Skin epidermis (tissue), 12 donors: ENCODE measurements around the gene SPON1.
"Not testable (repeated sequence)": the region's sequence is repeated elsewhere in the genome, so short reads cannot be mapped to it uniquely, and the experiment has no call there.

Experiments
- H3K27ac ChIP-seq, 21 experiments: fragments of 200-600 bp; sonication (generic) in 11 of 21; one replicate each; pipeline ENCODE4 v1.5.0; 2020; ENCODE audit warnings: mild to moderate bottlenecking in 3 of 21, inconsistent platforms in 2 of 21, moderate library complexity in 2 of 21
- H3K4me3 ChIP-seq, 7 experiments: fragments of 200-600 bp; sonication (generic) in 2 of 7; one replicate each; pipeline ENCODE4 v1.5.0; 2020; ENCODE audit warnings: inconsistent platforms in 2 of 7, mild to moderate bottlenecking in 2 of 7, moderate library complexity in 1 of 7

Gene SPON1

DNA sequence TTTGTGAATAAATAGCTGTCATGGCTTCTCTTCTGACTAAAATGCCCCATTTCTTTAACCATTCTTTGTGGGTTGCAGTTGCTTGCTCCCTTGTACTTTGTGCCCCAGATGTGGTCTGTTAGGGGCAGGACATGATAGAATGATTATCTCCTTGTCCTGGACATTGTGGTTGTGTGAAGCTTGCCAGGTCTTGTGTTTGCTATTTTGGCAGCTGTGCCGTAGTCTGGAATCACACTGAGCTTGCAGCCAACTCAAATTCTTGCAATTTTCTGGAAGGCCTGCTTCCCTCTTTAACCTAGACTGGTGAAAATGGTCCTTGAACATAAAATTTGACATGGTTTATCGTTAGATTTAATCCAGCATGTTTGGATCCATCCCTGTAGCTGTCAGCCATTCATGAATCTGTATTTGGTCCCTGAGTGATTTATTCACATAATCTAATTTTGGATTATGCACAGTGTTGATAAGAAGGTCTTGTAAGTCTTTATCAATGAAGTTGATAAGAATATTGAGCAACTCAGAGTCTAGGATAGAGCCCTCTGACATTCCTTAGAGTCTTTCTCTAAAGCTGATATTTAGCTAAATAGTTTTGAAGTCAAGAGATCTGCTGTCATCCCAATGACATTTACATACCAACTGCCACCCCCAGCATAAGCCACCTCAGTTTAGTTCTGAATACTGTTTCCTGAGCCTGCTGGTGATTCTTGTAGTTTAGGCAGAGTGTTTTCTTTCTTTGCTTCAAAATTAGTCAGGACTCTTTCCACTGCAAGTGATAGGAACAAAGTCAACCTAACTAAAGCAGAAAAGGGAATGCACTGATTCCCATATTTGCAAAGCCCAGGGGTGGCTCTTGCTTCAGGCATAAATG is 9.8 kb downstream of the SPON1 start:
- peak overlapping the region in 4 of 21 experiments; percentile 21 to 64 (median 37) for H3K27ac ChIP-seq
- H3K4me3 ChIP-seq, result no peak overlapping the region

DNA sequence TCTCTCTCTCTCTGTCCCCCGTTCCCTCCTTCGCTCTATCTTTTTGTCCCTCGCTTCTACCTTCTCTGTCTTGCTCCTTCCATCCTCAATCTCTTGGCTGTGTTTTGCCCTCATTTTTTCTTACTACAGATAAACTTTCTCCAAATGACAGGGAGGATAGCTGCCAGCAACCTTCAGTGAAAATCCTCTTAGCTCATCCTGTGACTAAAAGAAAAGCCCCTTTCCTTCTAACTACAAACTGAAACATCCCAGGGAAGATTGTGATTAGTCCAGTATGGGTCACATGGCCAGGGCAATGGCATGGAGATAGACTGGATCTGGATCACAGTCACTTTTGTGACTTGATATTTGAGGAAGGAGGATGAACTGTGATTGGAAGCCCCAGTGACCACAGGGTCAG is 10.4 kb downstream of the SPON1 start:
- peak overlapping the region in 4 of 21 experiments; percentile 30 to 64 (median 42) for H3K27ac ChIP-seq

DNA sequence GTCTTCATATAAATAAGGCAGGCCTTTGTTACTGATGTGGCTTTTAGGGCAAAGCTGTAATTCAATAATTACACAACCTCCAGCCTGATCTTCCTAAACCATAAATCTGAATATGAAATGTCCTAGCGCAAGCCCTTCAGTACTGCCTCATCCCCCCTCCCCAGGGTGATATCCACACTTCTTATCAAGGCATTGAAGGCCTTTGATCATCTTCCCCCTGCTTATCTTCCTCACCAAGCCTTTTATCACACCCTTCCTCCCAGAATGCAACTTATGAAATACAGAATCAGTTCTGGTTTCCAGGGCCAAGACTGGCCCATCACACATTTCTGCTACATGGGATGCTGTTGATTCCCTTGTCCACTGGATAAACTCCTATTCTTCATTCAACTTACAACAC is 12.1 kb downstream of the SPON1 start:
- Histone ChIP-seq H3K4me3 (no peak overlapping the region), H3K27ac (no peak overlapping the region)

More for the DNA sequence above, 10.4 kb downstream of the SPON1 start:
- no peak overlapping the region for H3K4me3 ChIP-seq

DNA sequence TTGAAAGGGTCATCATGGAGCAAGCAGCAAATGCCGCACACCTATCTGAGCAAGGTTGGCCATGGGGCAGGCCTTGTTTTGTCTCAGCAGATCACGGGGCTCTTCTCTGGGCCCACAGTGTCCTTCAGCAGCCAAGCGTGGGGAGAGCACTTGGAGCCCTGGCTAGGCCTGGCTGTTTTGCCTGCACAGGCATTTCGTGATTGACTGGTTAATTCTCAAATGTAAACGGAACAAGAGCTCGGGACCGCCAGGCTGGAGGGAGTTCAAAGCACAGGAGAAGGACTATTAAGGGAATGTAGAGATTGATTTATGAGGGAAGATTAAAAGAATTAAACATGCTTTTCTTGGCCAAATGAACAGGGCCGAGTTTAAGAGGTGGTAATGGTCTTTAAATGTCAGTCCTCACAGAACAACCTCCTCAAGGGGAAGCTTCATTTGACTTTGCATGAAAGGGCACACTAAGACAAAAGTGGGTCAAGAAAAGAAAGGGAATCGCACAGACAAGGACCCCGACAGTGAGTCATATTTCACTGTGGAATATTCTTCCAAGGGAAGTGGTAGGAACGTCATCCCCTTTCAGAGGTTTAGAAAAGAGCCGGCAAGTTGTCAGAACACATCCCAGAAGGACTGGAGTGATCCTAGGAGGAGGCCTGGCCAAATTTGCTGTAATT is 20.7 kb downstream of the SPON1 start:
- peak overlapping the region in 9 of 21 experiments; percentile 2 to 61 (median 45) for H3K27ac ChIP-seq

DNA sequence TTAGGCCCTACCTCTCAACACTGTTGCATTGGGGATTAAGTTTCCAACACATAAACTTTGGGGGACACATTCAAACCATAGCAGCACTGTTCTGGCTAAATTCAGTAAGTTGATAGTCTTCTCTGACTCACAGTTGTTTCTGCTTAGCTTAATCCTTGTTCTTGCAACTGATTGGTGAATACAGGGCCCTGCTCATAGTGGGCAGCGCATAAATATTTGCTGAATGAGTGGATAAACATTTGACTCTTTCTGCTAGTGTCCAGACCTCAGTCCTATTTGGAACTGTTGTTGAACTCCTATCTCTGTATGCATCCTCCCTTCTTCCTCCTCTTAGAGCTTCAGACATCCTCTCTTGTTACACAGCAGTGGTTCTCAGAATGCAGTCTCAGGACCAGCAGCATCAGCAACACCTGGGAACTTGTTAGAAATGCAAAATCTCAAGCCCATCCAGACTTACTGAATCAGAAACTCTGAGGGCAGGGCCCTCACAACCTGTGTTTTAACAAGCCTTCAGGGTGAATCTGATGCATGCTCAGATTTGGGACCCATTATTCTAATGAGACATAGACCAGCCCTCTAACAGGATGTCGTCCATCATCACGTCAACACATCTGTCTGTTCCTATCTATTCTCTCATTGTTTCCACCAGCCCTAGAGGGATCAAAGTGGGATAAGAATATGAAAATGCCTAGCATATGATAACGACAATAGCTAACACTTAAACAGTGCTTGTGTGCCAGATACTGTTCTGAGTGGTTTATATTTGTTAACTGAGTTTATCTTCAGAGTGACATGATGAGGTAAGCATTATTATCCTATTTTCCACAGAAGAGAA is 22.3 kb downstream of the SPON1 start:
- H3K4me3 ChIP-seq, result no peak overlapping the region
- peak overlapping the region in 5 of 21 experiments; percentile 1 to 61 (median 17) for H3K27ac ChIP-seq

More for the DNA sequence above, 20.7 kb downstream of the SPON1 start:
- H3K4me3 ChIP-seq, result no peak overlapping the region

DNA sequence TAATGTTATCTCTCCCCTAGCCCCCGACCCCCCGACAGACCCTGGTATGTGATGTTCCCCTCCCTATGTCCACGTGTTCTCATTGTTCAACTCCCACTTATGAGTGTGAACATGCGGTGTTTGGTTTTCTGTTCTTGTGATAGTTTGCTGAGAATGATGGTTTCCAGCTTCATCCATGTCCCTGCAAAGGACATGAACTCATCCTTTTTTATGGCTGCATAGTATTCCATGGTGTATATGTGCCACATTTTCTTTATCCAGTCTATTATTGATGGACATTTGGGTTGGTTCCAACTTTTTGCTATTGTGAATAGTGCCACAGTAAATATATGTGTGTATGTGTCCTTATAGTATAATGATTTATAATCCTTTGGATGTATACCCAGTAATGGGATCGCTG is 24.2 kb downstream of the SPON1 start:
- not testable (repeated sequence) for H3K27ac ChIP-seq, H3K4me3 ChIP-seq

DNA sequence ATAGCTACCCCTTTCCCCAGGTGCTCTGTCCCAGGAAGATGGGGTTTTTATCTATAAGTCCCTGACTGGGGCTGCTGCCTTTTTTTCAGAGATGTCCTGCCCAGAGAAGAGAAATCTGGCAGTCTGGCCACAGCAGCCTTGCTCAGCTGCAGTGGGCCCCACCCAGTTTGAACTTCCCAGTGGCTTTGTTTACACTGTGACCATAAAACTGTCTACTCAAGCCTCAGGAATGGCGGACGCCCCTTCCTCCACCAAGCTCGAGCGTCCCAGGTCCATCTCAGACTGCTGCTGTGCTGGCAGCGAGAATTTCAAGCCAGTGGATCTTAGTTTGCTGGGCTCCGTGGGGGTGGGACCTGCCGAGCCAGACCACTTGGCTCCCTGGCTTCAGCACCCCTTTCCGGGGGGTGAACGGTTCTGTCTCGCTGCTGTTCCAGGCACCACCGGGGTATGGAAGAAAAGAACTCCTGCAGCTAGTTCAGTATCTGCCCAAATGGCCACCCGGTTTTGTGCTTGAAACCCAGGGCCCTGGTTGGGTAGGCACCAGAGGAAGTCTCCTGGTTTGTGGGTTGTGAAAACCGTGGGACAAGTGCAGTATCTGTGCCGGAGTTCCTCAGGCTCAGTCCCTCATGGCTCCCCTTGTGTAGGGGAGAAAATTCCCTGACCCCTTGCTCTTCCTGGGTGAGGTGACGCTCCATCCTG is 29.8 kb downstream of the SPON1 start:
- peak overlapping the region in 1 of 21 experiments; percentile 37 for H3K27ac ChIP-seq
- H3K4me3 ChIP-seq, result not testable (repeated sequence)

DNA sequence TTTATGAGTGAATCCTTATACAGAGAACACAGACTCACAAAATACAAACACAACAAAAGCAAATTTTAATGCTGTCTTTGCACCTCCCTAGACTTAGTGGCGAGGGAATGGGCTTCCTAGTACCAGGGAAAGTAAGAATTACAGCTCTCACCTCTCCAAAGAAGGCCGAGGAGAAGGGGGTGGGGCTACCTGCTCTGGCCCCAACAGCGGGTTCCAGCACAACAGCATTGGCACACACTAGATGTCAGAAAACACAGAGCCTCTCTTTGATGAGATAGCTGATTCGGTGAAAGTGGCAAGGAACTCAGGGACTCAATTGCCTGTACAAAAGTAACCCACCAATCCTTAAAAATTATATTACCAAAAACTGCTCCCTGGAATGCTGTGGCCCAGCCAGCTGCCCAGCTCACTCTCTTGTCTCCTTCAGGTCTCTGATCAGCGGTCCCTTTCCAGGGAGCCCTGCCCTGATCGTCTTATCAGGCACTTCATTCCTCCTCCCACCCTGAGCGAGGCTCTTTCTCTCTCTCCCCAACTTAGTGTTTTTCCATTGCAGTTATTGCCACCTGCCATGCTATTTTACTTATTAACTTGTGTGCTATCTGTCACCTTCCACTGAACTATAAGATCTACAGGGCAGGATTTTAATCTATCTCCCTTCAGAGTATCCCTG is 30.7 kb downstream of the SPON1 start:
- H3K27ac ChIP-seq, result no peak overlapping the region
- no peak overlapping the region for H3K4me3 ChIP-seq

DNA sequence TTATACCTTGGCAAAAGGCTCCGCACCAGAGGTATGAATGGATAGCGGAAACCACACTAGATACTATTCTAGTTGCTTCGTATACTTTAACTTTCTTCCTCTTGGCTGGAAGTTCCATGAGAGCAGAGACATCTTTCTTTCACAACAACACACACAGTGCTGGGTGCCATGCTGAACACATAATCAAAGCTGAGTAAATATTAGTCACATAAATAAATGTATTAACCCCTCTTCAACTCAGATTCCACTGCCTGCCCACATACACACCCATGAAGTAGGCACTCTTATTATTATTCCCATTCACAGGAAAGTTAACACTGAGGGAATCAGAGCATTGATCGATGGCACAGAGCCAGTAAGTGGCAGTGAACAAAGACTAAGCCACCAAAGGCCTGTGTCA is 35.4 kb downstream of the SPON1 start:
- no peak overlapping the region for H3K27ac ChIP-seq
- H3K4me3 ChIP-seq, result no peak overlapping the region

DNA sequence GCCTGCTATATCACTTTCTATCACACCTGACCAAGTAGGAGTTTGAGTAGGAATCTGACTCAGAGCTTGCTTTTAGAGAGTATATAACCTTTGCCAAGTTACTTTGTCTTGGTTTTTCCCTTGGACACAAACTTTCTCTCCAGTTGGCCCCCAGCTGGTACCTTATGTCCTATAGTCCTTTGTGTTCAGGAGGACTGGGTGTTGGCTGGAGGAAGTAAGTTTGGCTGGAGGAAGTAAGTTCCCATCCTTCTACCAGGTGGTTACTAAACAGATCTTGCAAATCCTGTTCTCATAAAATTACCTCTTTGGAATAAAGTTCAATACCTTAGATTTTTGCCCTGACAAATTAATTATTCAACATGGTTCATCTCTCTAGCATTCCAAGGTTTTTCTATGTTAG is 37.2 kb downstream of the SPON1 start:
- Histone ChIP-seq H3K27ac (no peak overlapping the region), H3K4me3 (no peak overlapping the region)

DNA sequence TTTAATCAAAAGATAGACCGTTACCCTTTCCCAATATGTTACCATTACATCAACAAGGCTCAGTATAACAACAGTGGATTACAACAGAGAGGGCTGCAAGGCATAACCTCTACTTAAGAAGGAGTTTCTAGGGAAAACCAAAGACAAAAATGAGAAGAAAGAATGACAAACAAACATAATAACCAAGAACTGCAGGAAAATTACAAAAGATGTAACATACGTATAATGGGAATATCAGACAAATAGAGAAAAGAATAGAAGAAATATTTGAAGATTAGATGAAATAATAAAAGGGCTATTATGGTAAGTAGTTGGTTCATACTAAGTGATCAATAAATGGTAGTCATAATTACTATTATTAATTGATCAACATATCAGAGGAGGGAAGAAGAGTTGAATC is 39.1 kb downstream of the SPON1 start:
- Histone ChIP-seq H3K27ac (no peak overlapping the region), H3K4me3 (no peak overlapping the region)

DNA sequence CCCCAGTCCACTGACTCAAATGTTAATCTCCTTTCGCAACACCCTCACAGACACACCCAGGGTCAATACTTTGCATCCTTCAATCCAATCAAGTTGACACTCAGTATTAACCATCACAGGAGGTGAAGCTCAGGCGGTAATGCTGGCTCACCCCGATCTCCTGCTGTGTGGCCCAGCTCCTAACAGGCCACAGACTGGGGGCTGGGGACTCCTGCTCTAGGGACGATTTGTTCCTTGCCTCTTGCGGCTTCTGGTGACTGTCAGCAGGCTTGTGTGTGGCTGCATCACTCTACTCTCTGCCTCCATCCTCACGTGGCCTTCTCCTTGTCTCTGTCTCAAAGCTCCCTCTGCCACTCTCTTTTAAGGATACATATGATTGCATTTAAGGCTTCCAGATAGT is 45.0 kb downstream of the SPON1 start:
- Histone ChIP-seq H3K27ac (no peak overlapping the region), H3K4me3 (no peak overlapping the region)

DNA sequence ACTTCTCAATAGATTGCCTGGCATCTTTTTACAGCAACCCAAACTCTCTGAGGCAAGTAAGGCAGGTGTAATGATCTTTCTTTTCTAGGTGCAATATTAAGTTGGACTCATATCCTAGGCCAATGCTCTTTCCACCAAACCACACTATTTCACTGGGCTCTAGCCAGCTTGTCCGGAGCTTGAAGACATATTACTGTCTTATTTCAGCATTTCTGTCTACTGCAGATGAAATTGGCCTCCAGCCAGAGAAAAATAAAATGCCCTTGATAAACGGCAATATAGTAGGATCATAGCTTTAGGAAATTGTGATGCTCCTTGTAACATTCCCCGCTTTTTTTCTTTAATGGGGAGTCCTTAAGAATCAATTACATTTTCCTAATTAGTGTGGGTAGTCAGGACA is 48.1 kb downstream of the SPON1 start:
- Histone ChIP-seq H3K4me3 (no peak overlapping the region), H3K27ac (no peak overlapping the region)

DNA sequence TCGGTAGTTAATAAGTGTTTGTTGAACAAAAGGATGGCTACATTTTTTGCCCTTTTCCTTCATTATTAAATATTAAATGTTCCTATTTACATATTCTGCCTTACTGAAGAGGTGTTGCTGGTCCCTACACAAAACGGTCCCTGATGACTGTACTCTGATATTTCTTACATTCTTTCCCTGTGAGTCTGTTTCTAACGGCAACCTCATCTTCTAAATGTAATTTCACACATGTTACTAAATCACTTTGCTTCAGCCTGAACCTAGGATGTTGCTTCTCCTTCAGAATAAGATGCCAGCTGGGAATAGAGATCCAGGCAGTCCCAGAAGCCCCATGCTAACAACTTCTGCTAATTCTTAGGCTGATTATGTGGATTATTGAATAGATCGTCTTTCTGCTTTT is 50.3 kb downstream of the SPON1 start:
- no peak overlapping the region for H3K27ac ChIP-seq
- no peak overlapping the region for H3K4me3 ChIP-seq

DNA sequence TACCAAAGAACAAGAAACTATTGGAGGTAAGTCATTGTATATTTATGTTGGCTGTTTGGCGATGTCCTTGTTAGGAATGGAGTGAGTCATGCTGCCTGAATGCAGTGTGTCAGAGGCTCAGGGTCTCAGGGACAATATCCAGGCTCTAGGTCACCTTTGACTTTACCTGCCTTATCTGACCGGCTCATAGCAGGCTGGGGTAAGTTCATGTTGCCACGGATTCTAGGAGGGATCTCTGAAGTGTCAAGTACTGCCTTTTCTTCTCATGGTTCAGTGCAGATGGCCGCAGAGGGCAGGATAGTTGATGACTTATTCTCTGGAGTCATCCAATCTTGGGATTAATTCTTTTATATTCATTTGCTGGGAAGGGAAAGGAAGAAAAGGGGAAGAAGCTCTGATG is 53.2 kb downstream of the SPON1 start:
- no peak overlapping the region for H3K27ac ChIP-seq
- no peak overlapping the region for H3K4me3 ChIP-seq

DNA sequence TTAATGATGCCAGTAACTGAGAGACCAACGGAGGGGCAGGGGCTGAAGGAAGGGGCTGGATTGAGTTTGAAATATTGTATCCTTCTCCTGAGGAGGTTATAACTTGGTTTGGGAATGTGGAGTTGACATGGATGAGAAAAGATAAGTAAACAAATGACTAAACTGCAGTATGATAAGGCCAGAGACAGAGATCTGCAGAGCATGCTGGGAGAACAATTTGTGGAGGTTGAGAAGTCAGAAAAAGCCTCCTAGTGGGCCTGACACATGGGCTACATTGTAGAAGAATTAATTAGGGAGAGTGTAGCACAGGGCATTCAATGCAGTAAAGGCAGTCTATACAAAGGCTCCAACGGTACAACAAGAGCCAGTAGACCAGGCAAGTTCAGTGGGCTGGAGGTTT is 55.9 kb downstream of the SPON1 start:
- no peak overlapping the region for H3K4me3 ChIP-seq
- H3K27ac ChIP-seq, result no peak overlapping the region

DNA sequence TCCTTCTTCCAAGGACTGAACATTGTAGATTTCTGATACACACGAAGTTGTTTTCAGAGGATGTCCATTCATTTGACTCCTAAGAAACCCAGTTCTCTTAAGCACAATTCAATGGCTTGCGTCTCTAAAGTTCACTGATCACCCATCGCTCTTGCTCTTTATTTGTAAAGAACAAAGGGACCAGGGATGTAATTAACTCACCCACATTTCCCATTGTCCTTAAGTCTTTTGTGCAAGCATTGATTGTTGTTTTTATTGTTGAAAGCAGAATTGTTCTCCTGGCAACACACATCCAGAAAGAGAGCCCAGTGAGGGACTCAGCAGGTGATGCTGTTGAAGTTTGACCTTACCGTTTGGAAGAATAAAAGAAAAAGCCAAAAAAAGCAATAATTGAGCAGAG is 59.2 kb downstream of the SPON1 start:
- H3K4me3 ChIP-seq, result no peak overlapping the region

DNA sequence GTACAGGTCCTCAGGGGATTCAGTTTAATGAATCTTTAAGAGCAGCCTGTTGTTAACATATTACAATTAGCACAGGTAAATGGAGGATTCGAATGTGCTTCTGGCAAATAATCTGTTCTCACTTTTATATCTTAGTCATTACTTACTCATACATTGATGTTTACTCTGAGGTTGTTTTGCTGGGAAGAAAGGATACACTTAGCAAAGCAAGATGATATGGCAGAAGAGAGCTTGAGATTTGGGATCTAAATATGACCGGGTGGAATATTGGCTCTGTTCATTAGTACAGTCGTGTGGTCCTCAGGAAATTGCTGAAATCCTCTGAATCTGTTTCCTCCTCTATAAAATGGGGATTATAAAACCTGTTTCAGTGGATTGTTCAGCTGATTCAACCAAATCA is 59.7 kb downstream of the SPON1 start:
- Histone ChIP-seq H3K27ac (no peak overlapping the region), H3K4me3 (no peak overlapping the region)

More for the DNA sequence above, 59.2 kb downstream of the SPON1 start:
- no peak overlapping the region for H3K27ac ChIP-seq

DNA sequence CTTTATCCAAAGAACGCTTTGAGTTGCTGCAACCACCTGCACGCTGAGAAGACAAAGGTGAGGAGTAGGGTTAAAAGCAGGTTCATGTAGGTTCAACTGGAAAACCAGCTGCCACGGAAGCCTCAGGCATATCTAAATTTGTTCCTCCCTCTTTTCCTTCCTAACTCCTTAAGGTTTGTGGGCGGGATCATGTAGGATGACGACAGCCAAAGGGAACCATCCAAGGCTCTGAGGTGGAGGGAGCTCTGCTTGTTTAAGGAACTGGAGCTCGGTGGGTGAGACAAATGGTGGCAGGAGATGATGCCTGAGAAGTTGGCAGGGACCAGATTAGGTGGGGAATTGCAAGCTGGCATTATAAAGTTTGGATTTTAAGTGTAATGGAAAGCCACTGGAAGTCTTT is 60.3 kb downstream of the SPON1 start:
- no peak overlapping the region for H3K4me3 ChIP-seq
- H3K27ac ChIP-seq, result no peak overlapping the region
